HepG2 (cell line): Measurements from ENCODE around the gene STX12. TPM values are rescaled to one million over a fixed set of nuclear protein-coding genes. Genes with fewer than 3 reads are reported as not detected.
A peak's percentile ranks its signal among the peaks of the same experiment; 100 is the strongest.

ENCODE experiments used
- BHLHE40 ChIP-seq: IDR thresholded peaks from 2 replicates; pipeline ENCODE4 v1.6.1; 2011; ENCODE audit warnings: low read length, improper control_type of control experiment
- ETV6 ChIP-seq: sonication (generic); formaldehyde crosslinking; conservative IDR thresholded peaks from 2 replicates; pipeline ENCODE4 v1.4.0; 2020; ENCODE audit warnings: missing genetic modification reagents
- KLF12 ChIP-seq: sonication (generic); formaldehyde crosslinking; IDR thresholded peaks from 2 replicates; pipeline ENCODE4 v1.4.0; 2020; ENCODE audit warnings: missing genetic modification reagents, borderline replicate concordance
- SALL1 ChIP-seq: sonication (generic); formaldehyde crosslinking; IDR thresholded peaks from 2 replicates; pipeline ENCODE4 v1.8.0; 2022; ENCODE audit warnings: mild to moderate bottlenecking, missing genetic modification reagents
- STAT6 ChIP-seq: sonication (generic); formaldehyde crosslinking; IDR thresholded peaks from 2 replicates; pipeline ENCODE4 v1.4.0; 2020; ENCODE audit warnings: missing genetic modification reagents, mild to moderate bottlenecking, borderline replicate concordance
- THAP7 ChIP-seq: sonication (generic); formaldehyde crosslinking; IDR thresholded peaks from 2 replicates; pipeline ENCODE4 v1.8.1; 2023; ENCODE audit warnings: mild to moderate bottlenecking, missing genetic modification reagents
- ZFX ChIP-seq: sonication (generic); formaldehyde crosslinking; IDR thresholded peaks from 2 replicates; pipeline ENCODE4 v1.4.0; 2020; ENCODE audit warnings: mild to moderate bottlenecking, low read depth, missing genetic modification reagents, moderate library complexity
- ZFY ChIP-seq: sonication (generic); formaldehyde crosslinking; IDR thresholded peaks from 2 replicates; pipeline ENCODE4 v1.4.0; 2020; ENCODE audit warnings: missing genetic modification reagents
- ZMYM3 ChIP-seq: sonication (generic); formaldehyde crosslinking; IDR thresholded peaks from 2 replicates; pipeline ENCODE4 v1.5.1; 2020; ENCODE audit warnings: mild to moderate bottlenecking, missing genetic modification reagents
- ZNF7 ChIP-seq: IDR thresholded peaks from 2 replicates; pipeline ENCODE4 v1.6.1; 2016; ENCODE audit warnings: missing biosample characterization, missing genetic modification reagents
- ZNF841 ChIP-seq: sonication (generic); formaldehyde crosslinking; IDR thresholded peaks from 2 replicates; pipeline ENCODE4 v1.8.1; 2023; ENCODE audit warnings: missing genetic modification reagents, borderline replicate concordance
- ZNF883 ChIP-seq: sonication (generic); formaldehyde crosslinking; IDR thresholded peaks from 2 replicates; pipeline ENCODE4 v1.5.1; 2020; ENCODE audit warnings: mild to moderate bottlenecking, missing genetic modification reagents; ENCODE audit errors: not compliant biosample characterization
- polyA plus RNA-seq, 8 experiments: library from polyadenylated mRNA; depleted of rRNA in 3 of 8; stranded (reverse) in 7 of 8; unstranded in 1 of 8; fragments of >200 nt; fragmentation: Illumina TruSeq in 4 of 8; extraction: Trizol in 4 of 8; gene quantifications; 2 replicates each; pipeline versions ENCODE4 v1.2.1 to v1.2.3, GENCODE V29; 2011 to 2016; ENCODE audit warnings: low read depth in 4 of 8, missing spikeins in 1 of 8, mixed read lengths in 1 of 8; ENCODE audit not compliant: insufficient read depth in 1 of 8
- total RNA-seq, 5 experiments: library from RNA; depleted of rRNA; stranded (reverse); fragments of >200 nt; fragmentation: Illumina TruSeq; extraction: Trizol; gene quantifications; 2 replicates each; pipeline ENCODE4 v1.2.3, GENCODE V29; 2016; ENCODE audit warnings: low read depth in 1 of 5

Gene STX12
- total and polyA plus RNA-seq, 2 of the 13 experiments (the other 11 are each of a cell fraction or from before 2014, with no cell fraction given), result 9.0 to 19.7 TPM

GRCh38 chr1:27868932-27869718 lies 96.1 kb downstream of the STX12 start (continued):
- no peak for TF ChIP-seq ZNF7 (CRISPR knock-in tag)
- no peak for TF ChIP-seq KLF12 (CRISPR knock-in tag)
- 0 out of 2 replicates have a peak, but pooled peaks have one; percentile 19 for TF ChIP-seq ZMYM3 (CRISPR knock-in tag)
- TF ChIP-seq BHLHE40, result peak; percentile 65
- TF ChIP-seq ZNF883, result peak; percentile 34
- peak; percentile 21; the same call in 1 of the 2 replicates for TF ChIP-seq SALL1 (CRISPR knock-in tag)
- no peak for TF ChIP-seq THAP7
- TF ChIP-seq ETV6 (CRISPR knock-in tag), result no peak
- no peak for TF ChIP-seq STAT6 (CRISPR knock-in tag)
- TF ChIP-seq ZNF841 (CRISPR knock-in tag), result no peak
- 0 out of 2 replicates have a peak, but pooled peaks have one; percentile 28 for TF ChIP-seq ZFY (CRISPR knock-in tag)
- TF ChIP-seq ZFX (CRISPR knock-in tag), result peak; percentile 60
- TF ChIP-seq, all 625 proteins: peak for 14
